K562 (cell line): Measurements from ENCODE around the gene HAPLN3. TPM values are rescaled to one million over a fixed set of nuclear protein-coding genes. Genes with fewer than 3 reads are reported as not detected.

Experiments used
- ATAC-seq: fragments of 200-7000 bp; cut with Tn5 transposase; 3 replicates; pipeline ENCODE4 v1.9.1; 2020; ENCODE audit warnings: moderate library complexity
- BruUV-seq: library from RNA; stranded (reverse); fragments of 400-500 nt; replicated peaks from 2 replicates; lab custom pipeline; 2021; lab: Mats Ljungman, UMichigan
- CTCF ChIA-PET: fragments of 300-600 bp; formaldehyde crosslinking; extraction: SDS; loops from one replicate; lab custom pipeline; 2021; ENCODE audit warnings: low intra/inter-chr PET ratio; lab: Yijun Ruan, JAX
- POLR2A ChIA-PET: fragments of 300-600, 350-650 bp; sonication (Branson Sonifier 250); formaldehyde crosslinking; extraction: SDS; loops from one replicate; lab custom pipeline; 2021; ENCODE audit warnings: antibody characterized with exemption, inconsistent platforms; lab: Yijun Ruan, JAX
- DNase-seq, 4 experiments: peaks; one replicate each; pipeline versions ENCODE4 v3.0.0 to v3.0.0-alpha.2; 2011 to 2018; ENCODE audit warnings: low spot score in 3 of 4, mixed read lengths in 3 of 4; ENCODE audit errors: extremely low read depth in 1 of 4
- FAIRE-seq: peaks from 2 replicates; lab custom pipeline; 2011; peaks lifted over from hg19 to GRCh38; lab: Jason Lieb, UNC
- H2AFZ ChIP-seq: 2 replicates; pipeline ENCODE4 v1.6.0; 2011; ENCODE audit warnings: low read depth, low read length, control low read depth, inconsistent platforms
- H3K27ac ChIP-seq: fragments of 200-600 bp; 3 replicates; pipeline ENCODE4 v1.8.0; 2011; ENCODE audit warnings: low read depth, mild to moderate bottlenecking, control low read depth, inconsistent platforms, low read length, moderate library complexity, mixed read lengths; ENCODE audit errors: extremely low read depth
- H3K27me3 ChIP-seq, 2 experiments: fragments of 300-600 bp in 1 of 2; 2 replicates in 1 of 2; 3 replicates in 1 of 2; pipeline versions ENCODE4 v1.6.0 to v1.8.0; 2011; ENCODE audit warnings: inconsistent platforms in 2 of 2, low read length in 2 of 2, mild to moderate bottlenecking in 1 of 2, mixed read lengths in 1 of 2, moderate library complexity in 1 of 2; ENCODE audit not compliant: control insufficient read depth in 2 of 2, insufficient read depth in 2 of 2
- H3K36me3 ChIP-seq: fragments of 300-600 bp; 3 replicates; pipeline ENCODE4 v1.8.0; 2011; ENCODE audit warnings: mild to moderate bottlenecking, low read length, inconsistent platforms; ENCODE audit not compliant: control insufficient read depth, insufficient read depth
- H3K4me1 ChIP-seq, 2 experiments: fragments of 200-600 bp in 1 of 2; replicated peaks in 1 of 2; 2 replicates in 1 of 2; 3 replicates in 1 of 2; pipeline versions ENCODE4 v1.5.1 to v1.8.0; 2011; ENCODE audit warnings: inconsistent platforms in 2 of 2, low read length in 2 of 2, mild to moderate bottlenecking in 1 of 2, mixed read lengths in 1 of 2, moderate library complexity in 1 of 2; ENCODE audit not compliant: control insufficient read depth in 2 of 2, insufficient read depth in 2 of 2
- H3K4me2 ChIP-seq: 2 replicates; pipeline ENCODE4 v1.6.1; 2011; ENCODE audit warnings: low read length, control low read depth, inconsistent platforms, mixed read lengths; ENCODE audit not compliant: insufficient read depth
- H3K4me3 ChIP-seq: fragments of 200-600 bp; sonication (generic), shearing (Covaris generic); 2 replicates; pipeline ENCODE4 v1.5.1; 2016; ENCODE audit warnings: control low read depth, inconsistent platforms
- H3K79me2 ChIP-seq: fragments of 200-600 bp; 3 replicates; pipeline ENCODE4 v1.8.0; 2011; ENCODE audit warnings: low read length, inconsistent platforms; ENCODE audit not compliant: control insufficient read depth, insufficient read depth
- H3K9ac ChIP-seq, 2 experiments: 2 replicates each; pipeline versions ENCODE4 v1.6.0 to v1.6.1; 2011; ENCODE audit warnings: low read depth in 2 of 2, low read length in 2 of 2, control low read depth in 1 of 2, inconsistent platforms in 1 of 2, mild to moderate bottlenecking in 1 of 2, mixed read lengths in 1 of 2; ENCODE audit not compliant: insufficient read depth in 1 of 2
- H3K9me1 ChIP-seq: one replicate; pipeline ENCODE4 v1.6.0; 2011; ENCODE audit warnings: inconsistent platforms, mild to moderate bottlenecking, low read length, moderate library complexity; ENCODE audit not compliant: control insufficient read depth, insufficient read depth
- H3K9me3 ChIP-seq: replicated peaks from 2 replicates; pipeline ENCODE4 v1.5.1; 2011; ENCODE audit warnings: low read depth, low read length, inconsistent platforms; ENCODE audit not compliant: control insufficient read depth, insufficient read depth
- H4K20me1 ChIP-seq: replicated peaks from 2 replicates; pipeline ENCODE4 v1.6.1; 2011; ENCODE audit warnings: low read length, inconsistent platforms, mixed read lengths; ENCODE audit not compliant: control insufficient read depth, insufficient read depth
- CTCFL ChIP-seq: IDR thresholded peaks from 2 replicates; pipeline ENCODE4 v1.6.1; 2011; ENCODE audit warnings: borderline replicate concordance, low read depth, mild to moderate bottlenecking, moderate library complexity, low read length; ENCODE audit not compliant: insufficient read depth, poor library complexity, severe bottlenecking
- DDX20 ChIP-seq: fragments of 450-650 bp; IDR thresholded peaks from 2 replicates; pipeline ENCODE4 v1.6.1; 2016; ENCODE audit warnings: missing genetic modification characterization, low read depth, mild to moderate bottlenecking, missing compliant biosample characterization, moderate library complexity
- E2F6 ChIP-seq, 2 experiments: IDR thresholded peaks; 2 replicates each; pipeline ENCODE4 v1.6.1; 2011; ENCODE audit warnings: borderline replicate concordance in 1 of 2, control low read depth in 1 of 2, low read depth in 1 of 2, low read length in 1 of 2, mild to moderate bottlenecking in 1 of 2, mixed read lengths in 1 of 2, moderate library complexity in 1 of 2; ENCODE audit not compliant: insufficient read depth in 1 of 2, insufficient read length in 1 of 2, poor library complexity in 1 of 2, severe bottlenecking in 1 of 2; ENCODE audit errors: extremely low read depth in 1 of 2
- EHMT2 ChIP-seq: fragments of 450-650 bp; IDR thresholded peaks from 2 replicates; pipeline ENCODE4 v1.6.1; 2018; ENCODE audit warnings: antibody characterized with exemption
- EWSR1 ChIP-seq: fragments of 450-650 bp; IDR thresholded peaks from 2 replicates; pipeline ENCODE4 v1.6.1; 2018; ENCODE audit warnings: borderline replicate concordance, mild to moderate bottlenecking, low read depth, moderate library complexity; ENCODE audit not compliant: partially characterized antibody
- HOMEZ ChIP-seq: fragments of 250-450 bp; sonication (Bioruptor Pico); IDR thresholded peaks from 2 replicates; pipeline ENCODE4 v1.4.0; 2020; ENCODE audit warnings: mild to moderate bottlenecking, moderate library complexity
- MECOM ChIP-seq: fragments of 250-450 bp; sonication (Bioruptor Pico); IDR thresholded peaks from 2 replicates; pipeline ENCODE4 v1.8.0; 2022; ENCODE audit warnings: inconsistent platforms
- NFRKB ChIP-seq: fragments of 450-650 bp; IDR thresholded peaks from 2 replicates; pipeline ENCODE4 v1.6.1; 2016; ENCODE audit warnings: low read depth
- XRCC5 ChIP-seq: fragments of 200-400 bp; formaldehyde crosslinking; IDR thresholded peaks from 2 replicates; pipeline ENCODE4 v1.6.1; 2017; ENCODE audit warnings: low read depth, mild to moderate bottlenecking, low read length
- WGBS: fragments of 100-300 bp; shearing (Covaris generic); methylation state at CpG from one replicate; pipeline ENCODE4 v1.1.6; 2016; ENCODE audit warnings: low coverage, mixed read lengths; ENCODE audit not compliant: insufficient coverage; ENCODE audit errors: missing lambda C conversion rate; 5-methylcytosine and 5-hydroxymethylcytosine counted together
- in situ Hi-C: fragments of 300-500 bp; cut with MboI; formaldehyde crosslinking; loops from 4 replicates; pipeline ENCODE4 v1.15.0; 2018; ENCODE audit warnings: inconsistent platforms, mixed read lengths
- intact Hi-C: fragments of 100-400 bp; cut with micrococcal nuclease; formaldehyde crosslinking; loops from 2 replicates; pipeline ENCODE4 v1.14.2; 2022
- polyA plus RNA-seq, 8 experiments: library from polyadenylated mRNA; depleted of rRNA in 4 of 8; stranded (reverse) in 5 of 8; unstranded in 3 of 8; fragments of >200 nt; fragmentation: Nextera tagmentation in 2 of 8; fragmentation: Illumina TruSeq in 1 of 8; extraction: Ambion mirVana in 2 of 8; extraction: Trizol in 1 of 8; gene quantifications; 2 replicates each; pipeline versions ENCODE4 v1.2.1 to v1.2.3, GENCODE V29; 2011 to 2014; ENCODE audit warnings: inconsistent platforms in 1 of 8, missing spikeins in 1 of 8
- total RNA-seq, 7 experiments: library from RNA; depleted of rRNA in 6 of 7; stranded (reverse); fragments of >200 nt in 6 of 7; fragmentation: Illumina TruSeq in 2 of 7; extraction: Trizol in 2 of 7; gene quantifications; 2 replicates each; pipeline versions ENCODE4 v1.2.1 to v1.2.3, GENCODE V29; 2011 to 2021; ENCODE audit warnings: low replicate concordance in 1 of 7
- TF ChIP-seq, protein P1 (sequence below), 2 experiments: IDR thresholded peaks in 1 of 2; conservative IDR thresholded peaks in 1 of 2; 2 replicates each; pipeline ENCODE4 v1.6.1; 2016; ENCODE audit warnings: low read depth in 2 of 2, mild to moderate bottlenecking in 1 of 2, missing compliant biosample characterization in 1 of 2, missing genetic modification characterization in 1 of 2, moderate library complexity in 1 of 2
- TF ChIP-seq, protein P2 (sequence below), 2 experiments: fragments of 250-450 bp in 1 of 2; fragments of 450-650 bp in 1 of 2; sonication (Bioruptor Pico) in 1 of 2; IDR thresholded peaks; 2 replicates each; pipeline versions ENCODE4 v1.6.1 to v1.8.0; 2016 to 2021; ENCODE audit warnings: mild to moderate bottlenecking in 2 of 2, moderate library complexity in 2 of 2, missing compliant biosample characterization in 1 of 2, missing genetic modification characterization in 1 of 2

HAPLN3 gene
- total and polyA plus RNA-seq, 9 of the 15 experiments (the other 6 are each of a cell fraction or from before 2014, with no cell fraction given): 0.04 to 2.4 (median 0.65) TPM

DNA sequence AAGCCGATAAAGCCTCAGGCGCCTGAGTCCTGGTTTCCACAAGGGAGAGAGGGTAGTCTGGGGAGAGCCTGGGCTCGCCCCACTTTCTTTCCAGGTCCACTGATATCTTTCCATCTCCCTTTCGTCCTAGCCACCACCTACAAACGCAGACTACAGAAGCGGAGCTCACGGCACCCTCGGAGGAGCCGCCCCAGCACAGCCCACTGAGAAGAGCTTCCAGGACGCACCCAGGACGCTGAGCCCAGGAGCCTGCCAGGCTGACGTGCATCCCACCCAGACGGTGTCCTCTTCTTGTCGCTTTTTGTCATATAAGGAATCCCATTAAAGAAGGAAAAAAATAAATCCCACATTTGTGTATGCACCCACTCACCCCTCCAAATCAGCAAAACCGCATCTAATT is 21.1 kb downstream of the HAPLN3 start:
- Histone ChIP-seq H3K9me3 (no peaks in the 10 kb centered on the region), H4K20me1 (peaks cover 5% of the 10 kb centered on the region), H3K9ac (peak overlapping the region in 1 of 2 experiments; percentile 48; a peak in 1 of 4 replicates), H3K79me2 (no peaks in the 10 kb centered on the region), H3K4me3 (no peak overlapping the region), H3K9me1 (peaks cover 5% of the 10 kb centered on the region), H3K27me3 (peaks cover 41 to 77% of the 10 kb centered on the region in 2 experiments; a peak in 4 of 5 replicates), H2AFZ (no peak overlapping the region), H3K4me1 (peaks cover 8 to 34% of the 10 kb centered on the region in 2 experiments; a peak in 4 of 5 replicates), H3K36me3 (no peaks in the 10 kb centered on the region), H3K27ac (no peak overlapping the region), H3K4me2 (no peak overlapping the region)
- WGBS: 17% methylated on average over 15 of the region's 15 CpGs
- in situ Hi-C loops: no loop called here
- intact Hi-C loops: loop anchor here (5.0 kb wide), 1 partner anchor 37 kb away; no protein-coding TSS in a partner anchor
- FAIRE-seq (no peak), DNase-seq (no peak), ATAC-seq (no peak)
- ChIA-PET POLR2A (interaction anchor here (0.6 to 1.0 kb wide), 2 partner anchors 8 to 40 kb away, joined by 3 read pairs; no protein-coding TSS in a partner anchor), CTCF (no interaction called here)
- BruUV-seq: no TSS peak
- TF ChIP-seq XRCC5 (no peak), EHMT2 (no peak), E2F6 (IDR thresholded peaks at IDR 0.05; ENCODE audit: borderline replicate concordance in 1 of 2, extremely low read depth in 1 of 2, insufficient read depth in 1 of 2, insufficient read length in 1 of 2, low read depth in 1 of 2, low read length in 1 of 2, poor library complexity in 1 of 2, severe bottlenecking in 1 of 2) (no peak), MECOM (CRISPR knock-in tag) (no peak), CTCFL (no peak), DDX20 (tag) (no peak), EWSR1 (no peak), HOMEZ (no peak), NFRKB (no peak)
- TF ChIP-seq, protein P1, sequence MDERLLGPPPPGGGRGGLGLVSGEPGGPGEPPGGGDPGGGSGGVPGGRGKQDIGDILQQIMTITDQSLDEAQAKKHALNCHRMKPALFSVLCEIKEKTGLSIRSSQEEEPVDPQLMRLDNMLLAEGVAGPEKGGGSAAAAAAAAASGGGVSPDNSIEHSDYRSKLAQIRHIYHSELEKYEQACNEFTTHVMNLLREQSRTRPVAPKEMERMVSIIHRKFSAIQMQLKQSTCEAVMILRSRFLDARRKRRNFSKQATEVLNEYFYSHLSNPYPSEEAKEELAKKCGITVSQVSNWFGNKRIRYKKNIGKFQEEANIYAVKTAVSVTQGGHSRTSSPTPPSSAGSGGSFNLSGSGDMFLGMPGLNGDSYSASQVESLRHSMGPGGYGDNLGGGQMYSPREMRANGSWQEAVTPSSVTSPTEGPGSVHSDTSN (CRISPR knock-in tag; IDR thresholded peaks at IDR 0.05; ENCODE audit: low read depth): no peak
- TF ChIP-seq, protein P1 (tag; conservative IDR thresholded peaks at IDR 0.05; ENCODE audit: low read depth): no peak
- TF ChIP-seq, protein P2, sequence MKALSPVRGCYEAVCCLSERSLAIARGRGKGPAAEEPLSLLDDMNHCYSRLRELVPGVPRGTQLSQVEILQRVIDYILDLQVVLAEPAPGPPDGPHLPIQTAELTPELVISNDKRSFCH (CRISPR knock-in tag; IDR thresholded peaks at IDR 0.05): no peak
- TF ChIP-seq, protein P2 (tag; IDR thresholded peaks at IDR 0.05): no peak
